K562 (cell line): Measurements from ENCODE around the gene LRRC10. TPM values are rescaled to one million over a fixed set of nuclear protein-coding genes. Genes with fewer than 3 reads are reported as not detected.

ENCODE experiments used
- GATAD2A ChIP-seq: fragments of 450-650 bp; IDR thresholded peaks from 2 replicates; pipeline ENCODE4 v1.6.1; 2017
- NR2C1 ChIP-seq, 2 experiments: fragments of 450-650 bp; IDR thresholded peaks; 2 replicates each; pipeline ENCODE4 v1.6.1; 2017; ENCODE audit warnings: mild to moderate bottlenecking in 2 of 2, antibody characterized with exemption in 1 of 2, inconsistent platforms in 1 of 2, missing compliant biosample characterization in 1 of 2, missing genetic modification characterization in 1 of 2
- ZNF785 ChIP-seq: fragments of 250-450 bp; sonication (Bioruptor Pico); IDR thresholded peaks from 2 replicates; pipeline ENCODE4 v1.4.0; 2020; ENCODE audit warnings: mild to moderate bottlenecking
- polyA plus RNA-seq, 8 experiments: library from polyadenylated mRNA; depleted of rRNA in 4 of 8; stranded (reverse) in 5 of 8; unstranded in 3 of 8; fragments of >200 nt; fragmentation: Nextera tagmentation in 2 of 8; fragmentation: Illumina TruSeq in 1 of 8; extraction: Ambion mirVana in 2 of 8; extraction: Trizol in 1 of 8; gene quantifications; 2 replicates each; pipeline versions ENCODE4 v1.2.1 to v1.2.3, GENCODE V29; 2011 to 2014; ENCODE audit warnings: inconsistent platforms in 1 of 8, missing spikeins in 1 of 8
- total RNA-seq, 7 experiments: library from RNA; depleted of rRNA in 6 of 7; stranded (reverse); fragments of >200 nt in 6 of 7; fragmentation: Illumina TruSeq in 2 of 7; extraction: Trizol in 2 of 7; gene quantifications; 2 replicates each; pipeline versions ENCODE4 v1.2.1 to v1.2.3, GENCODE V29; 2011 to 2021; ENCODE audit warnings: low replicate concordance in 1 of 7
- TF ChIP-seq, protein P1 (sequence below), 2 experiments: fragments of 450-650 bp; IDR thresholded peaks; 2 replicates each; pipeline ENCODE4 v1.6.1; 2016; ENCODE audit warnings: mild to moderate bottlenecking in 2 of 2, borderline replicate concordance in 1 of 2, low read depth in 1 of 2, moderate library complexity in 1 of 2

LRRC10 gene
- total and polyA plus RNA-seq, 9 of the 15 experiments (the other 6 are each of a cell fraction or from before 2014, with no cell fraction given) = 0.09 TPM; not detected in 8

DNA sequence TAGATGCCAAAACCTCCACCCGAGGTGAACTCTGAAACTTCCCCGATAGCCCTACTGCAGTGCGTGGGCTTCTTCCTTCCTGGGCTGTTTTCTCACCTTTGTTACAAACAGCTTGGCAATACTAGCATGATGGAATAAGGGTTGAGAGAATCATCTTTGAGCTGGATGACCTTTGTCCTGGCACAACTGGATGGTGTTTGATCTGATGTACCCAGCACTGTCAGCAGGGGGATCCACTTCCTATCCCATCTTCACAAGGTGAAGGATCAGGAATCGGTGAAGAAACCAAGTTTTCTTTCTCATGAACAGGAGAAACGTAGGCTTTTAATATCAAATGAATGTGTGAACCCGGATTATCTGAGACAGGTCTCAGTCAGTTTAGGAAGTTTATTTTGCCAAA lies 19.5 kb upstream of the LRRC10 start (continued):
- TF ChIP-seq, protein P1, sequence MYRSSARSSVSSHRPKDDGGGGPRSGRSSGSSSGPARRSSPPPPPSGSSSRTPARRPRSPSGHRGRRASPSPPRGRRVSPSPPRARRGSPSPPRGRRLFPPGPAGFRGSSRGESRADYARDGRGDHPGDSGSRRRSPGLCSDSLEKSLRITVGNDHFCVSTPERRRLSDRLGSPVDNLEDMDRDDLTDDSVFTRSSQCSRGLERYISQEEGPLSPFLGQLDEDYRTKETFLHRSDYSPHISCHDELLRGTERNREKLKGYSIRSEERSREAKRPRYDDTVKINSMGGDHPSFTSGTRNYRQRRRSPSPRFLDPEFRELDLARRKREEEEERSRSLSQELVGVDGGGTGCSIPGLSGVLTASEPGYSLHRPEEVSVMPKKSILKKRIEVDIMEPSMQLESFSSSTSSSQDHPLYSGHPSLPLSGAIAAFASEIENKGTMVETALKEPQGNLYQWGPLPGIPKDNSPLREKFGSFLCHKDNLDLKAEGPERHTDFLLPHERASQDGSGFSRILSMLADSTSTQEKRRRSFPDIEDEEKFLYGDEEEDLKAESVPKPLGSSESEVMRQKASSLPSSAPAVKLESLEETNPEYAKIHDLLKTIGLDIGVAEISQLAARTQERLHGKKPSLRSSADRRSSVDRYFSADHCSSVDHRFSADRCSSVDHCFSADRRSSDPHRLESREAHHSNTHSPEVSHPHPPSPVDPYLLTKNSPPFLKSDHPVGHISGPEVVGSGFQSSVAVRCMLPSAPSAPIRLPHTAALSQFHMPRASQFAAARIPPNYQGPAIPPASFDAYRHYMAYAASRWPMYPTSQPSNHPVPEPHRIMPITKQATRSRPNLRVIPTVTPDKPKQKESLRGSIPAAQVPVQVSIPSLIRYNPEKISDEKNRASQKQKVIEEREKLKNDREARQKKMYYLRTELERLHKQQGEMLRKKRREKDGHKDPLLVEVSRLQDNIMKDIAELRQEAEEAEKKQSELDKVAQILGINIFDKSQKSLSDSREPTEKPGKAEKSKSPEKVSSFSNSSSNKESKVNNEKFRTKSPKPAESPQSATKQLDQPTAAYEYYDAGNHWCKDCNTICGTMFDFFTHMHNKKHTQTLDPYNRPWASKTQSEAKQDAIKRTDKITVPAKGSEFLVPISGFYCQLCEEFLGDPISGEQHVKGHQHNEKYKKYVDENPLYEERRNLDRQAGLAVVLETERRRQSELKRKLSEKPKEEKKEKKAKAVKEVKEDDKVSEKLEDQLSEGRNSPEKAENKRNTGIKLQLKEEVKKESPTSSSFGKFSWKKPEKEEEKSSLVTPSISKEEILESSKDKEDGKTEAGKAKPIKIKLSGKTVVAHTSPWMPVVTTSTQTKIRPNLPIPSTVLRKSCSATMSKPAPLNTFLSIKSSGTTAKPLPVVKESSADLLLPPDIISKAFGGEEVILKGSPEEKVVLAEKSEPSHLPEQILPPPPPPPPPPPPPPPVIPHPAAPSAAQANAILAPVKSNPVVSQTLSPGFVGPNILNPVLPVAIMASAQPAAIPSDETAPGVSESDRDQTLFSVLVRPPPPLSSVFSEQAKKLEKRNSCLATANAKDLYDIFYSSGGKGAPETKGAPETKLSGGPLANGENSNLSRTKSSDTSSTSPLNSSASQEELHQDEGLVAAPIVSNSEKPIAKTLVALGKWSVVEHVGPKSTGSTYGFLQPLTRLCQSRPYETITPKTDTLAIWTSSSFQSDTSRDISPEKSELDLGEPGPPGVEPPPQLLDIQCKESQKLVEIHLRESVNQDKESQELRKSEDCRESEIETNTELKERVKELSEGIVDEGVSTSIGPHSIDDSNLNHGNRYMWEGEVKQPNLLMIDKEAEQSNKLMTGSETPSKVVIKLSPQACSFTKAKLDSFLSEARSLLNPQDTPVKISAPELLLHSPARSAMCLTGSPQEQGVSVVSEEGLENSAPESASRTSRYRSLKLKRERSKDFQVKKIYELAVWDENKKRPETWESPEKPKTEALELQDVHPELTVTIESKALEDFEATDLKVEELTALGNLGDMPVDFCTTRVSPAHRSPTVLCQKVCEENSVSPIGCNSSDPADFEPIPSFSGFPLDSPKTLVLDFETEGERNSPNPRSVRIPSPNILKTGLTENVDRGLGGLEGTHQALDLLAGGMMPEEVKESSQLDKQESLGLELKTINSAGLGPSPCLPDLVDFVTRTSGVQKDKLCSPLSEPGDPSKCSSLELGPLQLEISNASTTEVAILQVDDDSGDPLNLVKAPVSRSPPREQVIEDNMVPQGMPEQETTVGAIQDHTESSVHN (IDR thresholded peaks at IDR 0.05; ENCODE audit: borderline replicate concordance in 1 of 2, low read depth in 1 of 2) = no peak
- no peak for TF ChIP-seq ZNF785 (CRISPR knock-in tag)
- TF ChIP-seq NR2C1 (IDR thresholded peaks at IDR 0.05) = no peak
- TF ChIP-seq NR2C1 (tag; IDR thresholded peaks at IDR 0.05) = 0 out of 2 replicates have a peak, but pooled peaks have one; percentile 16
- TF ChIP-seq GATAD2A = no peak
